ENCODE results near the gene LRRC72.

DNA sequence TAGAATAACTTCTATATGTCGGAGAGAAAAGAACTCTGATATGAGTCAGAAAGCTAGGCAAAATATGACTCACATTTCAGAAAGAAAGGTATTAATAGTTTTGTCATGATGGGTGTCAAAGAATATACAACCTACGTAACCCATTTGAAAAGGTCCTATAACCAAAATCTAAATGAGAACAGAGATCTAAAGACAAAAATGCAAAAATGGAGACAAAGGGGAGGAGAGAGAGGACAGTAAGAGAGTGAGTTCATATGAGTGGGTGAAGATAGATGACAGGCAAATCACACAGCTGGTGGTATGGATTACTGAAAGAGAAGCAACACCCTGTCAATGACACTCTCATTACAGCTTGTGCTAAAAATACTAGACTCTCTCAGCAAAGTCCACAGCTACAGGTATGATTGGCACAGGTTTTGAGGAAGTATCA is 93.4 kb downstream of the LRRC72 start:
- TF ChIP-seq, protein P1, sequence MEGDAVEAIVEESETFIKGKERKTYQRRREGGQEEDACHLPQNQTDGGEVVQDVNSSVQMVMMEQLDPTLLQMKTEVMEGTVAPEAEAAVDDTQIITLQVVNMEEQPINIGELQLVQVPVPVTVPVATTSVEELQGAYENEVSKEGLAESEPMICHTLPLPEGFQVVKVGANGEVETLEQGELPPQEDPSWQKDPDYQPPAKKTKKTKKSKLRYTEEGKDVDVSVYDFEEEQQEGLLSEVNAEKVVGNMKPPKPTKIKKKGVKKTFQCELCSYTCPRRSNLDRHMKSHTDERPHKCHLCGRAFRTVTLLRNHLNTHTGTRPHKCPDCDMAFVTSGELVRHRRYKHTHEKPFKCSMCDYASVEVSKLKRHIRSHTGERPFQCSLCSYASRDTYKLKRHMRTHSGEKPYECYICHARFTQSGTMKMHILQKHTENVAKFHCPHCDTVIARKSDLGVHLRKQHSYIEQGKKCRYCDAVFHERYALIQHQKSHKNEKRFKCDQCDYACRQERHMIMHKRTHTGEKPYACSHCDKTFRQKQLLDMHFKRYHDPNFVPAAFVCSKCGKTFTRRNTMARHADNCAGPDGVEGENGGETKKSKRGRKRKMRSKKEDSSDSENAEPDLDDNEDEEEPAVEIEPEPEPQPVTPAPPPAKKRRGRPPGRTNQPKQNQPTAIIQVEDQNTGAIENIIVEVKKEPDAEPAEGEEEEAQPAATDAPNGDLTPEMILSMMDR (IDR thresholded peaks at IDR 0.05): no peak
- TF ChIP-seq POLR2A (IDR thresholded peaks at IDR 0.05): no peak
